HCT116 (cell line): ENCODE measurements around the gene MIF. TPM values are rescaled to one million over a fixed set of nuclear protein-coding genes. Genes with fewer than 3 reads are reported as not detected.

Experiments used
- ATAC-seq: fragments of 200-7000 bp; cut with Tn5 transposase; 2 replicates; pipeline ENCODE4 v1.9.1; 2020; ENCODE audit warnings: mild to moderate bottlenecking, moderate library complexity
- BruUV-seq: library from RNA; stranded (reverse); fragments of 400-500 nt; replicated peaks from 2 replicates; lab custom pipeline; 2021; lab: Mats Ljungman, UMichigan
- CTCF ChIA-PET: fragments of 300-600 bp; sonication (Branson Sonifier 250); formaldehyde crosslinking; loops from one replicate; lab custom pipeline; 2021; ENCODE audit warnings: antibody characterized with exemption; lab: Charles Lee
- POLR2A ChIA-PET: fragments of 300-600, 350-600 bp; sonication (Branson Sonifier 250); formaldehyde crosslinking; loops from one replicate; lab custom pipeline; 2021; ENCODE audit warnings: antibody characterized with exemption; lab: Charles Lee
- RAD21 ChIA-PET, 2 experiments: fragments of 300-600 bp; sonication (Branson Sonifier 250); formaldehyde crosslinking; loops; one replicate each; lab custom pipeline; 2023; ENCODE audit warnings: low total read pairs in 2 of 2; ENCODE audit not compliant: uncharacterized antibody in 2 of 2, unreplicated experiment in 2 of 2, low non-redundant PET in 1 of 2; lab: Charles Lee
- DNase-seq: peaks from one replicate; pipeline ENCODE4 v3.0.0-alpha.2; 2010; ENCODE audit warnings: low read depth, low spot score
- H2AFZ ChIP-seq: fragments of 200-600 bp; shearing (Covaris generic), sonication (generic); 2 replicates; pipeline ENCODE4 v1.6.1; 2017; ENCODE audit warnings: low read depth, mixed run types, mixed read lengths, antibody characterized with exemption, low read length; ENCODE audit not compliant: poor library complexity, severe bottlenecking
- H3K27ac ChIP-seq: 2 replicates; pipeline ENCODE4 v1.5.1; 2012; ENCODE audit warnings: low read depth, low read length
- H3K27me3 ChIP-seq: fragments of 200-600 bp; sonication (generic); 2 replicates; pipeline ENCODE4 v1.6.1; 2016; ENCODE audit warnings: mixed run types, low read length, mixed read lengths; ENCODE audit not compliant: insufficient read depth
- H3K36me3 ChIP-seq, 2 experiments: fragments of 200-500 bp in 1 of 2; fragments of 200-600 bp in 1 of 2; sonication (Bioruptor generic) in 1 of 2; sonication (generic) in 1 of 2; 2 replicates each; pipeline versions ENCODE4 v1.5.1 to v1.6.1; 2014 to 2016; ENCODE audit warnings: low read length in 2 of 2, inconsistent platforms in 1 of 2, mixed read lengths in 1 of 2, mixed run types in 1 of 2; ENCODE audit not compliant: insufficient read depth in 2 of 2, control insufficient read depth in 1 of 2
- H3K4me1 ChIP-seq, 2 experiments: fragments of 200-600 bp in 1 of 2; sonication (generic) in 1 of 2; 2 replicates each; pipeline versions ENCODE4 v1.5.1 to v1.6.1; 2012 to 2017; ENCODE audit warnings: low read length in 2 of 2, inconsistent platforms in 1 of 2, mild to moderate bottlenecking in 1 of 2, mixed read lengths in 1 of 2, mixed run types in 1 of 2, moderate library complexity in 1 of 2; ENCODE audit not compliant: insufficient read depth in 2 of 2, control insufficient read depth in 1 of 2
- H3K4me2 ChIP-seq: fragments of 200-600 bp; sonication (generic); 2 replicates; pipeline ENCODE4 v1.6.1; 2017; ENCODE audit warnings: mixed run types, low read length, mixed read lengths
- H3K4me3 ChIP-seq, 2 experiments: fragments of 200-600 bp in 1 of 2; sonication (generic) in 1 of 2; replicated peaks in 1 of 2; 2 replicates each; pipeline ENCODE4 v1.5.1; 2011 to 2016; ENCODE audit warnings: low read length in 2 of 2, control low read depth in 1 of 2, low read depth in 1 of 2, mild to moderate bottlenecking in 1 of 2, mixed read lengths in 1 of 2, mixed run types in 1 of 2
- H3K79me2 ChIP-seq: fragments of 200-600 bp; sonication (generic); 2 replicates; pipeline ENCODE4 v1.6.1; 2017; ENCODE audit warnings: mild to moderate bottlenecking, mixed run types, low read length, moderate library complexity, mixed read lengths; ENCODE audit not compliant: insufficient read depth
- H3K9ac ChIP-seq: fragments of 200-600 bp; sonication (generic); 2 replicates; pipeline ENCODE4 v1.6.1; 2016; ENCODE audit warnings: low read length, mixed read lengths
- H3K9me2 ChIP-seq: fragments of 200-600 bp; sonication (generic), shearing (Covaris generic); 2 replicates; pipeline ENCODE4 v1.6.1; 2017; ENCODE audit warnings: mixed run types, mild to moderate bottlenecking, moderate library complexity; ENCODE audit not compliant: insufficient read depth
- H3K9me3 ChIP-seq, 2 experiments: fragments of 200-500 bp in 1 of 2; fragments of 200-600 bp in 1 of 2; sonication (Bioruptor generic) in 1 of 2; sonication (generic) in 1 of 2; 2 replicates each; pipeline ENCODE4 v1.6.1; 2014 to 2017; ENCODE audit warnings: low read length in 2 of 2, mixed read lengths in 2 of 2, inconsistent platforms in 1 of 2, low read depth in 1 of 2, mild to moderate bottlenecking in 1 of 2, mixed run types in 1 of 2, moderate library complexity in 1 of 2; ENCODE audit not compliant: control insufficient read depth in 1 of 2, insufficient read depth in 1 of 2
- H4K20me1 ChIP-seq: fragments of 200-600 bp; sonication (generic), shearing (Covaris generic); 2 replicates; pipeline ENCODE4 v1.6.1; 2017; ENCODE audit warnings: mixed run types, mild to moderate bottlenecking, moderate library complexity; ENCODE audit not compliant: insufficient read depth
- ATF3 ChIP-seq: IDR thresholded peaks from 2 replicates; pipeline ENCODE4 v1.6.1; 2012
- CTCF ChIP-seq, 3 experiments: fragments of 200-600 bp in 1 of 3; sonication (generic) in 1 of 3; IDR thresholded peaks in 2 of 3; conservative IDR thresholded peaks in 1 of 3; 2 replicates each; pipeline ENCODE4 v1.5.1; 2012 to 2017; ENCODE audit warnings: low read depth in 2 of 3, low read length in 2 of 3, antibody characterized with exemption in 1 of 3, borderline replicate concordance in 1 of 3, control low read depth in 1 of 3, mild to moderate bottlenecking in 1 of 3, mixed read lengths in 1 of 3, mixed run types in 1 of 3, moderate library complexity in 1 of 3; ENCODE audit not compliant: insufficient read depth in 1 of 3
- EZH2 ChIP-seq: fragments of 200-600 bp; sonication (generic); IDR thresholded peaks from 2 replicates; pipeline ENCODE4 v1.6.1; 2017; ENCODE audit warnings: antibody characterized with exemption, mixed run types
- FOSL1 ChIP-seq: IDR thresholded peaks from 2 replicates; pipeline ENCODE4 v1.6.1; 2012; ENCODE audit warnings: low read depth
- POLR2AphosphoS5 ChIP-seq: IDR thresholded peaks from 2 replicates; pipeline ENCODE4 v1.6.1; 2011; ENCODE audit warnings: mild to moderate bottlenecking, low read depth, low read length, moderate library complexity
- REST ChIP-seq: IDR thresholded peaks from 2 replicates; pipeline ENCODE4 v1.6.1; 2012; ENCODE audit warnings: low read depth
- SRF ChIP-seq: IDR thresholded peaks from 2 replicates; pipeline ENCODE4 v1.6.1; 2012; ENCODE audit warnings: low read depth
- YY1 ChIP-seq: IDR thresholded peaks from 2 replicates; pipeline ENCODE4 v1.6.1; 2011; ENCODE audit warnings: low read length, low read depth, moderate library complexity, mild to moderate bottlenecking; ENCODE audit not compliant: insufficient replicate concordance; ENCODE audit errors: extremely low read depth
- ZBTB33 ChIP-seq: IDR thresholded peaks from 2 replicates; pipeline ENCODE4 v1.6.1; 2011; ENCODE audit warnings: mild to moderate bottlenecking, low read length, moderate library complexity; ENCODE audit not compliant: insufficient replicate concordance; ENCODE audit errors: extremely low read depth
- ZFX ChIP-seq: fragments of 450-650 bp; IDR thresholded peaks from 2 replicates; pipeline ENCODE4 v1.6.1; 2017
- ZNF274 ChIP-seq: fragments of 200-500 bp; sonication (Bioruptor generic); IDR thresholded peaks from 2 replicates; pipeline ENCODE4 v1.6.1; 2014; ENCODE audit warnings: mild to moderate bottlenecking, low read depth, low read length, inconsistent platforms
- intact Hi-C: fragments of 100-400 bp; cut with micrococcal nuclease; formaldehyde crosslinking; loops from 2 replicates; pipeline ENCODE4 v1.10.0; 2022
- total RNA-seq: library from RNA; stranded (reverse); gene quantifications from one replicate; pipeline ENCODE4 v1.2.1, GENCODE V29; 2021; ENCODE audit not compliant: unreplicated experiment

Gene MIF
- total RNA-seq, 1 experiment from 2014 or later = 1,511 TPM

- TF ChIP-seq EZH2 (no peak), ZFX (no peak), CTCF (IDR thresholded peaks at IDR 0.05 in 2 of 3, conservative IDR thresholded peaks at IDR 0.05 in 1 of 3; ENCODE audit: borderline replicate concordance in 1 of 3, insufficient read depth in 1 of 3, low read depth in 2 of 3, low read length in 2 of 3) (peak; percentile 64 to 90 (median 82)), ZNF274 (no peak)
Observed at GRCh38 chr22:23893945-23894709, at the start of gene MIF (continued).

- H3K9me2 ChIP-seq = no peaks in the 10 kb centered on the region
- H3K27ac ChIP-seq = no peak overlapping the region
- no peak overlapping the region for H3K9ac ChIP-seq
- H3K36me3 ChIP-seq = no peaks in the 10 kb centered on the region
- no TSS peak for BruUV-seq
- H2AFZ ChIP-seq = no peak overlapping the region
- ChIA-PET POLR2A (no interaction called here), CTCF (no interaction called here), RAD21 (no interaction called here)
- H3K4me2 ChIP-seq = no peak overlapping the region
- no peak overlapping the region for H3K4me3 ChIP-seq
- no peaks in the 10 kb centered on the region for H3K79me2 ChIP-seq
- H3K9me3 ChIP-seq = no peaks in the 10 kb centered on the region
- H4K20me1 ChIP-seq = no peaks in the 10 kb centered on the region
- DNase-seq (no peak), ATAC-seq (no peak)
- intact Hi-C loops = loop anchor here (5.0 to 10.0 kb wide), 3 partner anchors 77 to 530 kb away; partner anchors contain the start of gene CHCHD10
- peaks cover 2 to 8% of the 10 kb centered on the region in 2 experiments; a peak in 2 of 4 replicates for H3K4me1 ChIP-seq
- H3K27me3 ChIP-seq = no peaks in the 10 kb centered on the region
- TF ChIP-seq ZFX (no peak), REST (no peak), ZBTB33 (no peak), POLR2AphosphoS5 (no peak), SRF (no peak), YY1 (no peak), FOSL1 (no peak), CTCF (IDR thresholded peaks at IDR 0.05 in 2 of 3, conservative IDR thresholded peaks at IDR 0.05 in 1 of 3; ENCODE audit: borderline replicate concordance in 1 of 3, insufficient read depth in 1 of 3, low read depth in 2 of 3, low read length in 2 of 3) (no peak), ATF3 (no peak)
Observed at GRCh38 chr22:23844739-23845202, 49.4 kb upstream of the MIF start.
